Left ventricle myocardium superior (tissue), 1 donor: ENCODE measurements around the gene INPP4B. TPM values are rescaled to one million over a fixed set of nuclear protein-coding genes. Genes with fewer than 3 reads are reported as not detected.
"Not testable (repeated sequence)": the region's sequence is repeated elsewhere in the genome, so short reads cannot be mapped to it uniquely, and the experiment has no call there.

ENCODE experiments used
- ATAC-seq: fragments of 200-7000 bp; cut with Tn5 transposase; one replicate; pipeline ENCODE4 v1.9.1; 2020; ENCODE audit warnings: mild to moderate bottlenecking, moderate library complexity
- DNase-seq: peaks from one replicate; pipeline ENCODE4 v3.0.0-alpha.2; 2020
- intact Hi-C: fragments of 100-400 bp; cut with micrococcal nuclease; formaldehyde crosslinking; loops from one replicate; pipeline ENCODE4 v1.11.0; 2022
- total RNA-seq: library from RNA; stranded (reverse); fragmentation: NEBNext Ultra II Directional; extraction: Animal tissue kit (Norgen Biotek cat#: 25700); gene quantifications from one replicate; pipeline ENCODE4 v1.2.1, GENCODE V29; 2021
- donor health status: DM: no; HTN: yes; CAD: no; lungs with severe emphysema.

INPP4B gene
- total RNA-seq, 1 donor from 2014 or later, result 15.5 TPM

DNA sequence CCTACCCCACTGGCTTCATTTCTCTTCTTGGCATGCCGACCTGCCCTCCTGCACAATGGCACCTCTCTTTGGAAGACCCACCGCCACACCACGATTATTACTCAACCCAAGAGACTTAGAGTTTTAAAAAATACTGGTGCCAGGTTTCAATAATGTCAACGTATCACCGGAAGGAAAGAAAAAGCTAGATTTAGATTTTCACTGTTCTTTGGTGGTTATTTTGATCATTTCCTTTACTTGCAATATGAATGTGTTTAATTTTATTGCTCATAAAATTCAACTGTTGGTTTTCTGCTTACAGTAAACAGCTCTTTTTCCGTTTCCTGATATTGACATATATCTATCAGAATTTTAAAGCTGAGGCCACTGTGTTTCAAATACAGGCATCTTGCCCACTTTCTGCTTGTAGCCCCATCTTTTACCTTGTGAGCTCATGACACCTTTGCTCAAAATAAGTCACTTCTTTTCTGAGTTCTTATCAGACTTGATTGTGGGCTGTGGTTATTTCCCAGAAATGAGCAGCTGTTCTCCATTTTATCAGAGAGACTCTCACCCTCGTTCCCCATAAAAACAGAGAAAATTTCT lies 439.1 kb downstream of the INPP4B start:
- intact Hi-C loops, result no loop called here
- ATAC-seq (no peak), DNase-seq (no peak)

DNA sequence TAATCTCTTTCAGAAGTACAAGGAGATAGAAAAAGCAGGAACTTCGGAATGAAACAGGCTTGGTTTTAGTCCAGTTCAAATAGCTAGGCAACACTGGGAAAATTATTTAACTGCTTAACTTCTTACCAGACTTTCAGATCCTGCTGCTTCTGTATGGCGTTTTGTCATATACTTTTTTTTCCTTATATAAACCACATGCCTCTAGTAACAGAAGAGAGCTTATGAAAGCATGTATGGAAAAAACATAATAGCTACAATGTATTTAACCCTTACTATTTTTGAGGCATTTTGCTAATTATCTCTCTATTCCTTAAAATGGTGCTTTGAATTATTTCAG lies 439.6 kb downstream of the INPP4B start:
- intact Hi-C loops, result no loop called here
- ATAC-seq, result no peak
- DNase-seq, result no peak

DNA sequence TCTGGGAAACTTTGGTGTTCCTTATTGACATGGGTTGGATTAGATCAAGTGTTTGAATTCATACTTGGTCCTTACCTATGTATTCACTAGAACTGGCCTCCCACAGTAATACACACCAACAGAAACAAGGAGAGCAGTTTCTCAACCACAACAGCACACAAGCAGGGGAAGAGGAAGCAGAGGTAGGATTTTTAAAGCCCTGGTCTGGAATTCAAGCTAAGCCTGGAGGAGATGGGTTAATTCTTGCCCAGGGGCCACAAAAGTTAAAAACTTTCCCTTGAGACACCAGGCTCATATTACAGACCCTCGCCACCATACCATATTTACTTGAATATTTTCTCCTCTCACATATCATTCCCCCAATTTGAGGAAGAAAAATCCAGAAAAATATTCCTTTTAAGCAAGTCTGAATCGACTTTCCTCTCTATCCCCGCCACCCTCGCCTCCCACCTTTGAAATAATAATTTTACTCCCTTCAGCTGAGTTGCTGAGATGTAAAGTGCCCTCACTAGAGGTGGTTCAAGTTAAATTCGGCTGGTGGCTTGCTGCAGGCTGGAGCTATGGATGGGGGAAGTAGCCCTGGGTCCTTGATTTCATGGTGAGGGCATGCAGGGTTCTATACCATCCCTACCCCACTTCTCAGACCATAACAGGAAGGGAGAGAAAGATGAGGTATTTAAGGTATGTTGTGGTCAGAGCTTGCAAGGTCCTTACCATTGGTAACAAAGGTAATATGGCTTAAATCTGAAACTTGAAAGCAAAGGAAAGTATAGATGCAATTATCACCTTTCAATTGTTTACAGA lies 440.2 kb downstream of the INPP4B start:
- DNase-seq (no peak), ATAC-seq (peak; percentile 38)
- intact Hi-C loops, result no loop called here

DNA sequence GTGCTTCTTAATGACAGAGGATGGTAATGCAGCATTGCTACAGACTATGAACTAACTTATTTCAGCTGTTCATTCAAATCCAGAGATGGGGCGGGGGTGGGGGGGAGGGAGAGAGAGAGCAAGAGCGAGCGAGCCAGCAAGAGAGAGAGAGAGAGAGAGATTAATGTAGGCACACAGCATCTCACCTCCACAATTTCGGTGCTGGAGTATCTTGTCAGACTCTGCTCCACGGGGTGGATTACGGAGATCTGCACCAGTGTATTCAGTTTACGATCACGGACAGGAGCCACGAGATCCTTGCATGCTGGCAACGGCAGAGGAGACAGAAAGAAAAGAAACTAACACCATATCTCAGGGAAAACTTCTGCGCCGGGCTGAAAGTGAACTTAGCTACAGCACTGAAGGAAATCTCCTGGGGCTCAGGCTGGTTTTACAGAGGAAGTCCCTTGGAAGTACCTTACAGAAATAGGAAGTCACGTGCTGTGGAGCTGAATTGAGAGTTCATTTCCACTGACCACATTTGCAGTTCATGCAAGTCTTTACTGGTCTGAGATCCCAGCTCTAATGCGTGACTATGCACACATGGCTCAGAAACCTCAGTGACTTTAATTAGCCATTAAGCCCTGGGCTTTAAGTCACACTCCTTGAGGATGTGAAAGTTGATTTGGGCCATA lies 440.9 kb downstream of the INPP4B start:
- DNase-seq (peak; percentile 44), ATAC-seq (peak; percentile 73)
- intact Hi-C loops, result no loop called here

DNA sequence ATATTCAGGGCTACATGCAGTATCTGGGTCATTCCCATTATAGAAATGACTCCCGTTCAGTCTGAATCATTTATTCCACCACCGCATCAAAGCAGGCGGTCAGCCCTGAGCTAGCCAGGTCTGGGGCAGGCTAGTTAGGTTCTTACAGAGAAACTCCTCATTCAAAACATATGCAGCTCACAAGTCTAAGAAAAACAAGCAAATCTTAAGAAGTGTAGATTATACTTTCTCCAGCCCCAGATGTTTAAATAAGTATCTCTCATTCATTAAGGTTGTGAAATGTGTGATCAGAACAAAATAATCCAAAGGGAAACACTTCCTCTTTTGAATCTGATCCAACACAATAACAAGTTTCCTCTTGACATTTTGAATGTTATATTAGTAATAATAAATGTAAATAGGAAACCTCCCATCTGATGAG lies 441.9 kb downstream of the INPP4B start:
- DNase-seq (no peak), ATAC-seq (peak; percentile 64)
- intact Hi-C loops, result no loop called here

DNA sequence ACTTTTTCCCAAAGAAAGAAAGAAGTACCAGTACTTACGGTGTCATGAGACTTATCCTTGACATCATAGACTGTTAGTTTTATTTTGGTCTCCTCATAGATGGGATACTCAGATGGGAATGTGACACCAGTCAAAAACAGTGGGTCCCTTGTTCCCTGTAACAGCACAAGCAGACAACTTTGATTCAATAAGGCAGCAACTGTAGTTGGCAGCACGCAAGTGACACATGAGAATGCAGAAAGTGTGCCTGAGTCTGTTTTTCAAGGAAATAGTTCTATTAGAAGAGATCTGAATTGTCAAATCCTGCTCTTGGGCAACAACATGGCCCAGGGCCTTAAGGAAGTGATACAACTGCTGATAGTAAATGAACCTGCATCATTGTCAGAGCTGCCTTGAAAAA lies 443.2 kb downstream of the INPP4B start:
- intact Hi-C loops, result no loop called here
- ATAC-seq (peak; percentile 27), DNase-seq (no peak)

DNA sequence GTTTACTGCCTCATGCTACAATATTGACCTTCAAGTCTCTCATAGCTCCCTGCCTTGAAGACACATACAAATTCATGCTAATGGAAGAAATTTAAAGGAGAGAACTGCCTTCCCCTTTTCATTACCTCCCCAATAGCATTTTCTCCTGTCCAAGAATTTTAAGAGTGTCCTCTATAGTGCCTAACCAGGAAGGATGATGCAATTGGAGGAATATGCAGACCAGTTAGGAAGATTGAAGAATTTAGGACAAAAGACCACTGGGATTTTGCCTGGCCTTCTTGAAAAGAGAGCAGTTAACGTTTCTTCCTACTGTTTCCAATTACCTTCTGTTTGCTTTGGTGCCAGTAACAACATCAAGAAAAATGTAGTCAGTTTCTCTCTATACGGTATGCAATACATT lies 443.9 kb downstream of the INPP4B start:
- no peak for ATAC-seq
- DNase-seq, result no peak
- intact Hi-C loops, result no loop called here

DNA sequence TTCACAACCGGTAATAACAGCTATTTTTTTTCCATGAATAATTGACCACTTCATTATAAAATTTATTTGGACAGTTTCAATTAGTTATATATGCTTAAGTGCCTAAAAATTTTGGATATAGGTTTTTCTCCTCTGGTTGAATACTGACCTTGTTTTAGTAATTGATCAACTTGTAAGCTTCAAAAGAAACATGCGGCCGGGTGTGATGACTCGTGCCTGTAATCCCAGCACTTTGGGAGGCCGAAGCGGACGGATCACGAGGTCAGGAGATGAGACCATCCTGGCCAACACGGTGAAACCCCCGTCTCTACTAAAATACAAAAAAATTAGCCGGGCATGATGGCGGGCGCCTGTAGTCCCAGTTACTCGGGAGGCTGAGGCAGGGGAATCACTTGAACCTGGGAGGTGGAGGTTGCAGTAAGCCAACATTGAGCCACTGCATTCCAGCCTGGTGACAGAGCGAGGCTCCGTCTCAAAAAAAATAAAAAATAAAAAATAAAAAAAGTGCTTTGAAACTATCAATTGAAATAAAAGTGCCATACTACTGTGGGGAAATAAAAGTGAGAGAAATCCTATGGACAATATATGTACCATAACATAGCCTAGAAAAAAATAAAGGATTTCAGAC lies 448.6 kb downstream of the INPP4B start:
- intact Hi-C loops, ATAC-seq, DNase-seq: not testable (repeated sequence)

DNA sequence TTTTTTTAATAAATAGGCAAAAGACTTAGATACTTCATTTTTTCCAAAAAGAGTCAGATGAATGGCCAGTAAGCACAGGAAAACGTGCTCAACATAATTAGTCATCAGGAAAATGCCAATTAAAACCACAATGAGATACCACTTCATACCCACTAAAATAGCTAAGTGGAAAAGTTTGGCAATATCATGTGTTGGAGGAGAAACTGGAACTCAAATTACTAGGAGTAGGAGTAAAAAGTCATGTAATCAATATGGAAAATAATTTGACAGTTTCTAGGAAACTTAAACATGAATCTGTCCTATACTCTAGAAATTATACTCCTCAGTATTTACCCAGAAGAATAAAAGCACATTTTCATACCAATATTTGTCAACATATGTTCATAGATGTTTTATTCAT lies 449.8 kb downstream of the INPP4B start:
- ATAC-seq, result no peak
- intact Hi-C loops, result no loop called here

DNA sequence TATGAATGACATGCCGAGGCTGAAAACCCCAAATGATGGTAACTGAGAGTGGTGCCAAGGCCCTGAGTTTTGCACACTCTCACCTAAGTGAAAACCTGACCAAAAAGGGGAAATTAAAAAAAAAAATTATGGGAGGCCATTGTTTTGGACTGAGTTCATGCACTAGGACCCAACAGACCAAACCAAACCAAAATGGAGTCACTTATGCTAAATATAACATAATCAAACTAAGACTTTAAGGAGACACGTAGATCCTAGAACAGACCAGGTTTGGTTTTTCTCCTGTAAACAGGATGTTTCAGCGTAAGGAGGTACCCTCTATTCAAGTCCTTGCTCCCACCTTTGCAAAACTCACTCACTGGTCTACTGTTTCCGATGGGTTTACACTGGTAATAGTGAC lies 453.0 kb downstream of the INPP4B start:
- intact Hi-C loops, result no loop called here
- no peak for ATAC-seq

More for the DNA sequence above, 449.8 kb downstream of the INPP4B start:
- no peak for DNase-seq

DNA sequence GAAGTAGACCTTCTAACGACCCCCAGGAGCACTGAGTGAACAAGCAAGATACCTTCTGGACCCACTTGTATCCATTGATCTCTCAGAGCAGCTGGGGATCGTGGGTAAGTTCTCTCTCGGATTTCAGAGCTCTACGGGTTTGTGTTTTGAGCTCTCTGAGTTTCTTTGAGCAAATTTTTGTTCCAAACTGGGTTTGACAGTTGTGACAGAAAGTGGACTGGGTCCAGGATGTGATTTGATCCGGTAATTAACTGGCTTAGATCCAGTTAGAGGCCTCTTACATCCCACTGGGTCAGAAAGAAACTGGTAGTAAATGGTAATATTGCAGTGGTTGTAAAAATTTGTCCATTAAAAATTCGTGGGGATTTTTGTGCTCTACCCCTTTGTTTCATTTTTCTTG lies 459.2 kb downstream of the INPP4B start:
- intact Hi-C loops, result no loop called here

More for the DNA sequence above, 453.0 kb downstream of the INPP4B start:
- DNase-seq, result no peak

DNA sequence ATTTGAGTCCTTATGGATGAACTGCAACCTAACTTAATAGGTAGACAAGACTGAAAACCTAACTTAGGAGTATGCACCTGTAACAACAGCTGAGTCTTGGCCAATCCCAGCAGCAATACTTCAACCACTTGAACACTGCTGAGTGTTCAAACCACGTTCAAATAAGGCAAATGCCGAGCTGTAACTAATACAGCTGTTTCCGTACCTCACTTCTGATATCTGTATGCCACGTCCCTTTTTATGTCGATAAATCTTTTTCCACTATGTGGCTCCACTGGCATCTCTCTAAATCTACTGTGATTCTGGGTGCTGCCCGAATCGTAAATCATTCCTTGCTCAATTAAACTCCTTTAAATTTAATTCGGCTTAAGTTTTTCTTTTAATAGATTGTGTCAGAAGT lies 459.7 kb downstream of the INPP4B start:
- intact Hi-C loops, result no loop called here
- DNase-seq, result no peak
- no peak for ATAC-seq

More for the DNA sequence above, 459.2 kb downstream of the INPP4B start:
- ATAC-seq, result no peak
- no peak for DNase-seq

DNA sequence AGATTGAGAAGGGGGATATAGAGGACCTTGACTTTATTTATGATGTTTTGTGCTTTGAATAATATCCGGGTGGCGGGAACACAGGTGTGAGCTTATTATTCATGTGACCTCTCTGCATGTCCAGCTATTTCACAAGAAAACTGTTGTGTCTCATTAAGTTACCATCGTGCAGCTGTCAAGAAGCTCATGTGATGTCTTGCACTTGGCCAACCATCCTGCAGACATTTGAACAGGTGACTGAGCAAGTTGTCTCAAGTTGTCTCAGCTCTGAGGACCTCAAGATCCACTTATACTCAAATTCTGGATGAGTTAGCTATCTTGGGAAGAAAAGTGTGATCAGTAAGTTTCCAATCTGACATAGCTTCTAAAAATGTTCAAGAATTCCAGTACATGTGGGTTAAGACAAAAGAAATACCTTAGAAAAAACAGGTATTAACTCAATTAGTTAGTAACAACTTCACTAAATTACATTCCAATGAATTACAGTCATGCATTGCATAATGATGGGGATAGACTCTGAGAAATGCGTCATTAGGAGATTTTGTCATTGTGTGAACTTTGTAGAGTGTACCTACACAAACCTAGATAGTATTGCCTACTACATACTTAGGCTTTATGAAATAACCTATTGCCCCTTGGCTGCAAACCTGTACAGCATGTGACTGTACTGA lies 462.2 kb downstream of the INPP4B start:
- ATAC-seq, result no peak
- no peak for DNase-seq
- intact Hi-C loops, result no loop called here

DNA sequence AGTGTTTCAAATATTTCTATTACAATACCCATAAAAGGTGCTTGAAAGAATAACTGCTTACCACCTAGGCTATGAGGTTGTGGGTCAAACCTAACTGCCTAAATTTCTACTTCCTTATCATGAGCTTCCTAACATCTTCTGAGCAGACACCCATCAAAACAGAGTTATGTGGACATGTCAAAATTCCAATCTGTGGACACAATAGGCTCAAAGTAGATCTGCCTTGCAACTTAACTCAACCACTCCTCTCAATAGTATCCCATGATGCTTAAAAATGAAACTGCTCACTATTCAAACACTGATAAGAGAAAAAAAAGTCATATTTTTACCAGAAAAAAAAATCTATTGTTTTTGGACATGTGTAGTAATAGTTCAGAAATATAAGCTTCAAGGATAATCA lies 462.7 kb downstream of the INPP4B start:
- intact Hi-C loops, result no loop called here
- peak; percentile 30 for ATAC-seq
- DNase-seq, result no peak

DNA sequence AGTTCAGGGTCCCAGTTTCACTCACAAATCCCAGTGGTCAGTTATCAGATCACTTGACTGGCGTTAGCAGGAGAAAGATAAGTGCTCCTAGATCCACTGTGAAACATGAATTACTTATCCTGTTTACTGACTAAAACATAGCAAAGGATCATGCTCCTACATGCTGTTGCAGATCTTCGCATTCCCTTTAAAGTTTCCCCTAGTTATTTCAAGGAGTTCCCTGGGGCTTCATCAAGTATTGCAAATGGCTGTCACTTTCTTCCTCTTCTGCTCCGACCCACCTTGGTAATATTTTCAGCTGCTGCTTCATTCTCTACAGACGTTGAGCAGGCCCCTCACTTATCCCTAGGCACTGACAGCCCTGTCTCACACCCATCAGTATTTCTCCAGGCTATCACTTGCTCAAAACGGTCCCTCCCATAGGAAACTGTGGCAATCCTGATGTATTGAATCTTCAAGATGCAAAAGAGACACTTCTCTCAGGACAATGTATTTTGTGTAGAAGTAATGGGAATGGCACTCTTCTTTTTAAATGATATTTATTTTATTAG lies 466.0 kb downstream of the INPP4B start:
- DNase-seq (no peak), ATAC-seq (peak; percentile 13)
- intact Hi-C loops, result no loop called here

DNA sequence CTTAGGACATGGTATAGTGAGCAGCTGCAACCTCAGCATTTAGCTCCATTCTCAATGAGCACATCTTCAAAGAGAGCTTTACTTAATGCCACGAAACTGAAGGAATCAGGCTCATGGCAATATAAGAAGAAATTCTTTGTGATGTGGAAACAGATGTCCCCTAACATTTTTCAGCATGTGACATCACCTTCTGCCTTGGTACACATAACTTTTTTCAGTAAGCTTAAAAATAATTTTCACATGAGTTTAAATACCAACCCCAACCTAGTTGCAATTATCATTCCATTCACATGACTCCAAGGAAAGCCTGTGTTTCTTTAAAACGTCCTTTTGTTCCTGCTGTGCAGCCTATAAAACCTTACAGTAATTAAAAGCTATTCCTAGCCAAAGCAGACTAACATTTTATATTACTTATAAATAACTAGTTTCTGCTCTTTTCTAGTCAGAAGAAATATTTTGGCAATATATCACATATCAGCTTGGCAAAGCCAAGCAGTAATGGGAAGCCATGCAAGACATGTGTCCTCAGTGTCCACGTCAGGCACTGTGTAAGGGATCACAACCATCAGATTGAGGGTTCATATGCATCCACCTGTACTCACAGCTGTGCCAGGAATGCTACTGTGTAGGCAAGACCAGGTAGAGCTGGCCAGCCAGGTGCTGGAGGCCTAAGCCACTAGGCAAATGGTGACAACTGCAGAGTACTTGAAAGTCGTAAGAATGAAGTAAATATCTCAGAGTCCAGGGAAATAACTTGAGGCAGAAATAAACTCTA lies 466.6 kb downstream of the INPP4B start:
- ATAC-seq, result peak; percentile 38
- DNase-seq, result no peak
- intact Hi-C loops, result no loop called here

DNA sequence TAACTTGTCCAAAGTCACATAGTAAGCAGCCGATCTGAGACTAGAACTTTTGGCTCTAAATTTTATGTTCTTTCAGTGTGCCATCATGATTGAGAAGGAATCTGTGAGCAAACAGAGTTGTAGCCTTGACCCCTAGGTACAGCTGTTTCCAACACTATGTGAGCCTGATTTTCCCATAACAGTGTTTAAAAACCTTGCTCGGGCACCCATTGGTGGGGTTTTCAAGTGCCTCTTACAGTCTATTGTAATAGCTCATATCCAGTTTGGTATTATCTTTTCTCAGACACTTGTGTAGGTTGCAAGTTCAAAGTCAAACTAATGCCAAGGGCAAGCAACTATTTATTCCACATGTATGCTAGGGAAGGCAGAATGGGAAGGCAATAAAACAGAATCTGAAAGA lies 467.9 kb downstream of the INPP4B start:
- no peak for DNase-seq
- intact Hi-C loops, result no loop called here
- peak; percentile 80 for ATAC-seq

DNA sequence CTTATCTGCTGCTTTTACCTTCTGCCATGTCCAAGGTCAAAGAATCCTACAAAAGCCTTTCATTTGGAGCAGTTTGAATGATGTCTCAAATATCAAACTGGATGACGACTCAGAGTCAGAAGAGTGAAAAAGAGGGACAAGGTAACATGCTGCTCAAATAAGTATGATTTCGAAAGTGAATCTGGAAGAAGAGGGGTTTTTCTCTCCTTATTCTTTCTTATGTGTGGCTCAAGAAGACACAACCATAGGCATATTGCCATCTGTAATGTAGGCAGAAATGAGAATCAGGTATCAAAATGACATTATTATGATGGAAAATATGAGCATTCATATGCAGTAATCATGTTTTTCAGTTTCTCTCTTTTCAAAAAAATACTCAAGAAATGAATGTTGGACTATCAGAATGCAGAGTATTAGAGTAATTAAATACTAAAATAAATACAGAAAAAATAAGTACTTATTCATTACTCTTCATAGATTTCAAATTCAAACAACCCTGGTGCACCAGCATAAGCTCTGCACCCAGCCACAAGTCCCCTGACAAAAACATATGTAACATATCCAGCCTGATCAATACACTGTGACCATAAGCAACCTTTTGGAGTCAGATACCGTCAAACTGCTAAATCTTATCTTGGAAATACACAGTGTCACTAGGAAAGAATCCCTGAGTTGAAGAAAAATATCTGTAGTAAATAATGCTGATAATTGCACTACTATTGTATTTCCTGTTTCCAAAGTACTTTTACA lies 468.6 kb downstream of the INPP4B start:
- ATAC-seq (no peak), DNase-seq (no peak)
- intact Hi-C loops, result no loop called here
